HPDE6-E6E7 (cell line): Measurements from ENCODE around the gene KATNAL1.

Source experiments
- DNase-seq: peaks from one replicate; pipeline ENCODE4 v3.0.0; 2011; ENCODE audit warnings: missing footprints; ENCODE audit errors: extremely low spot score

KATNAL1 gene

DNA sequence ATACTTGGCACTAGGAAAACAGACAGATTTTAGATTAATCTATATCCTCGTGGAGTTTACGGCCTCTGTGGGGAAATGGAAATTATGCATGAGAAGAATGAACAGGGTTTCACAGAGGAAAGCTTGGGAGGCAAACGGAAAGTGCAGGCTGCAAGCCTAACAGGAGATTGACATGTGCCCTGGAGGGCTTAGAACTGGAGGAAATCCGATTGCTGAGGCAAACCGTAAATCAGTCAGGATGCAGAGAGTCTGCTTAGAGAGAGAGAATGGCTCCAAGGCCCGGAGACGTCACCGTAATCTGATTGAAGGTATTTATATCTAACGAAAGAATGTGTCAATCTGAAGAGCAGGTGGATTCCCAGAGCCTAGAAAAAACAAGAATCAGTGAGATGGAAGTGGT lies 143.2 kb downstream of the KATNAL1 start:
- DNase-seq = no peak

DNA sequence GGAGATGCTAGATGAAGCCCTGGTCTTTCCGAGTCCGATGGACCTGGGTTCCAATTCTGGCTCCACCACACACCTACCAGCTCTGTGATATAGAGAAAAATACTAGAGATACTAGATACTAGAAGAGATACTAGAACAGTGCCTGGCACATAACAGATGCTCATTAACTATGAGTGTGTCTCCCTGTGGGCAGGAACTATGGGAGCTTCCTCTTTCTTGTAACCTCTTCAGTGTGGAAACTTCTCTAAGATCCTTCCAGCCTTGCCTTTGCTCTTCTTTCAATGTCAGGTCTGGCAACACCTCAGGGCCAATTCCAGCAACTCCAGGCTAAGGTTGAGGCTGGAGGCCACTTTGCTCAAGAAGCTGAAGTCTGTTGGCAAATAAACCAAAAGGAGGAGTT lies 143.9 kb downstream of the KATNAL1 start:
- DNase-seq = no peak

DNA sequence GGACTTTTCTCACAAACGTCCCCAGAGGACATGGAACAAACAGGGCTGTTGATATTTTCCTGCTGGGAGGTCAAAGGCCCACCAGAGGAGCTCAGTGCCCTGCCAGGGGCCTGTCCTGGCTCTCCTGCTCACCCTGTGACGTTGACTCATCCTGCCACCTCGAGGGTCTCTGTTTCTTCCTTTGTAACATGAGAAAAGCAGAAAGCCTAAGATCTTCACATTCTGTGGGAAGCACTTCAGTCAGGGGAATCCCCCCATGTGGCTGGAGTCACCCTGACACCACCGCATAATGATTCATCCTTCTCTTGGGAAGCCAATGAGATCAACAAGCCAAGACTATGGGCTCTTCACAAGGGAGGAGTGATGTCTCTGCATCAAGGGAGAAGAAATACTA lies 147.9 kb downstream of the KATNAL1 start:
- no peak for DNase-seq

DNA sequence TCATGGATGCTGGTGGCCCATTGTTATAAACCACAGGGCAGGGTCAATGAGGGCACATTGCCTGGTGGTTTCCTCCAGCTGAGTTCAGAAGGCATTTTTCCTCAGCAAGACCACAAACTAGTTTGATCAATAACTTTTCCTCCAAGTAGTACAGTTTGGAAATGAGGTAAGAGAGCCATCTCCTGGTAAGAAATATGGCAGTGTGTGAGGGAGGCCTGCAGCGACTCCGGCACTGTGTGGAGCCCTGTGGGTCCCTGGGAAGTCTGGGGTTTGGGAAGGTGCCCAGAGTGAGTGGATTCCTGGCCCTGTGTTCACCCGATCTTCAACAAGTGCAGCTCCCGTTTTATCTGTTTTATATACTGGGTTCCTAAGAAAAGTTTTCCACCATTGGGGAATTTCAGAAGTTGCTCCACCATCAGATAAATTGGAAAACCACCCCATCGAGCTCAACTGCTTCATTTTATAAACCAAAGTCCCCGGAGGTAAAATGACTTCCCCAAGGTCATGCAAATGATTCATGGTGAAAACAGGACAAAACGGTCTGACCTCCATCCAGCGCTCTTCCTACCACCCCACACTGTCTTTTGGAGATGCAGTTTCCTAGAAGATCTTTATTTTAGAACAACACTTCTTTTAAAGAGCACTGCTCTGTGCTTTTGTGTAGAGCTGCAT lies 148.4 kb downstream of the KATNAL1 start:
- no peak for DNase-seq

DNA sequence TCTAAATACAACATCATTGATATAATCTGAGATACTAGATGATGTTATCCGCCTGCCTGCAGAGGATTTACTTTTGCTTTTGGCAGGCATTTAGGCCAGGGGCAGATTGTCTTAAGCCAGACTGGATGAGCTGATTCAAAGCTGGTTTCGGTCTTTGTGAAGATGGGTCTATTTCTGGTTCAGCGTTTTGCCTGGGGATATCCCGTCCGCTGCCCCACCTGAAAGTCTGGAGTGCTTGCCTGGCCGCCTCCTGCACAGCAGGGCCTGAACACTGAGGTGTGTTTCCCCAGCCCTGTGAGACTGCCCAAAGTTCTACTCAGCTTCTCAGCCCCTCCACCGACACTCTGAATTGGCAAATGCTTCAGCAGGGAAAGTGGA lies 149.7 kb downstream of the KATNAL1 start:
- no peak for DNase-seq

DNA sequence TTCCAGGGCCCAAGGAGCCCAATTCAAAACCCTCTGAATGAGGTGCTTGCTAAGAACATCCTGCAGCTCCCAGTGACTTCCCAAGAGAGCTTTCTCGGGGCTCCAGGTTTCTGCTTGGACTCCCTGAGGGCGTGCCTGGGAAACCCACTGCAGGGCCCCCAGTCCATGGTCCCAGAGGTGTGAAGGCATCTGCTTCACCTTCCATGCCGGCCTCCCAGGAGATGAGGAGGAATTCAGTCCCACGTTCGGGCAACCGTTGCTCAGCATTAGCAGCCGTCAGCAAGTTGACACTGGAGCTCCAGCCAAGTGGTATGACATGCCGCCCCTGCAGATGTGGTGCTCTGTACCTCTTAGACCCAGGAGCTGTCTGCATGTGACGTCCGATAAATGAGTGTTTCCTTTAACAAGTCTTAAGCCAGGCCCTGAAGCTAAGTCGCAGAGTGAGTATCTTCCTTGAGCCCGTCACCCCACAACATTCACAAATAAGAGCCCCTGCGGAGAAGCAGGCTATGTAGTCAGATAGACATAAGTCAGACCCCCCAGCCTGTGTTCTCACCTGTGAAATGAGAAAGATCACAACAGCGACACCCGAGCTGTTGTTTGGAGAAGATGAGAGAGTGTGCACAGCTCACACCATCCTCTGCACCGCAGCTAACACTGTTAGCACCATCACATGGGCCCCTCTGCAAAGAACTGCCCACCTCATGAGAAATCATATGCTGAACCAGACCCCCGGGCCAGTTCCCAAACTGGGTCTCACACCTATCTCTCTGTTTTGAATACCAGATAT lies 150.3 kb downstream of the KATNAL1 start:
- no peak for DNase-seq

DNA sequence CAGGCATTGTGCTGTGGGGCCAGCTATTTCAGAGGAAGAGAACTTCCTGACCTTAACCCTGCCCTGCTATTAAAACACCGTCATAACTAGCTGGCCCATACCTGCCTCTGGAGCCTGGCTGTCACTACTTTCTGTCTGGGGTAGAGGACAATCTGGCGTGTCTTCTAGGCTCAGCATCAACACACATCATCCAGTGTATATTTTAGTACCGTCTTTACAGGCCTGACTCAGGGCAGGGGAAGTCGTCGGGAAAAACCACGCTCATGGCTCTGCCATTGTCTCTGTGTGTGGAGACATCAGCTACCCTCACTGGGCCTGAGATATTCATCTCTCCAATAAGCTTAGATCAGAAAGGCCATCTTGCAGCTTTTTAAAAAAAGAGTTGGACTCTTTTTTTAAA lies 151.1 kb downstream of the KATNAL1 start:
- no peak for DNase-seq

DNA sequence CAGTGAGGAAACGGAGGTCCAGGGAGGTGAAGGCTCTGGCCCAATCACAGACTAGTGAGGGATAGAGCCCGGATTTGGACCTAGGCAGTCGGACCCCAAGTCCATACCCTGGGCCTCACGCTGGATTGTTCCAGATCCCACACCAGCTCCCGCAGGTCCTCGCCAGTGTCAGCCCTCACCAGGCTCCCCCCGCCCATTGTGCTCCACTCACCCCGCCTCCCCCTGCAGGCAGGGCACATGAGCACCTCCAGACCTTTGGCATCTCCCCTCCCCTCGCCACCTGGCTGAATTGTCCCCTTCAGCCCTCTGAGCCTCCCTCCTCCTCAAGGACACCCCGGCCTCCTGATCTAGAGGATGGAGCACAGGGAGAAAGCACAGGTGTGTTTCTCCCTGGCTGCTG lies 152.4 kb downstream of the KATNAL1 start:
- DNase-seq = no peak

DNA sequence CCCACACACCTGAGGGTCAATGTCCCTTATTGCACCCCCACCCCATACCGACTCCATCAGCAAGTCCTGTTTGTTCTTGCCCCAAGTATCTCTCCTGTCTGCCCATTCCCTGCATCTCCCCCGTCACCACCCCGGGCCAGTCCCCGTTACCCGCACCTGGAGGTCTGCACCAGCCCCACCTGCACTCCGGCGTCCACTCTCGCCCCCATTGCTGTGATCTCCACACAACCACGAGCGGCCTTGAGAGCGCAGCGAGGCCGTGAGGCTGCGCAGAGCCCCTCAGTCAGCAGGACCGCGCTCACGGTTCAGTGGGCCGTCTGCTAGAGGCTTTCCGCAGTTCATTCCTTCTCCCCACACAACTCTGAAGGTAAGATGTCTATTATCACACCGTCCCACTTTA lies 152.8 kb downstream of the KATNAL1 start:
- no peak for DNase-seq

DNA sequence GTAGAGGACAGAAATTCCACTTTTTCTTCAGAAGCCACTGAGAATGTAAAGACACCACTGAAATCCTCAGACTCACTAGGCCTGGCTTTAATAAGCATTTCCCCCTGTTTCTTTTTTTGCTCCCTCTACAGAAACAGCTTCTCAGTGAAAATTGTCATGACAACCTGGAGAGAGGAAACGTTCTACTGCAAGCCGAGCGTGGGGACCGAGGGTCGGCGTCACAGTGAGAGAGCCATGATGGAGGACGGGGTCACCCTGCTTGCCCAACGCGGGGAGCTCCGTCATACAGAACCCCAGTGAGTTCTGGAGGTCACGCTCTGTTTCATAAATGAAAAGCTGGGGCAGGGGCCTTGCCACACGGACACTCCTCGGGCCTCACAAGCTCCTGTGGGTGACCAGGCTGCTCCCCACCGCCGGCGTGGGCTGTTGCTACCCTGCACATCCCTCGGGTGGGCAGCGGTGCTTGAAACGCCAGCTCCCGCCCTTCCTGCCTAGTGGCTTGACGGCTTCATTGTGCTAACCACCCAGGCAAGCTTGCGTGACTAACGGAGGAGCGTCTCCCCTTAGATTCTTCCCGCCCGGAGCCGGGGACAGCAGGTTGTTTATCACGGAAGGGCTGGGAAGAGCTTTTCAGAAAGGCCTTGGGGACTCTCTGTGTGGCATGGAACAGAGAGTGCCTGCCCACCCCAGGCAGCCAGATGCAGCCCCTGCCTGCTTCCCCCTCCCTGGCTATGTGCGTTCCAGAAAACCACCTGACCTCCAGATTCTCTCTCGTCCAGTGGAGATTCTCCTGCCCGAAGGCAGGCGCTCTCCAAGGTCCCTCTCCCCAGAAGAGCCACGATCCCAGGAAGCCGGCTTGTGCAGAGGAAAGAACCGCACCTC lies 153.6 kb downstream of the KATNAL1 start:
- no peak for DNase-seq
